Subcutaneous adipose tissue (tissue), 4 donors: ENCODE measurements around the gene IFNGR1. TPM values are rescaled to one million over a fixed set of nuclear protein-coding genes. Genes with fewer than 3 reads are reported as not detected.

Source experiments
- total RNA-seq, 4 donors: library from RNA; depleted of rRNA; stranded (reverse); fragments of >200 nt; gene quantifications; one replicate each; pipeline ENCODE4 v1.1.0, GENCODE V29; 2016
- TF ChIP-seq, protein P1 (sequence below): fragments of 450-650 bp; IDR thresholded peaks from one replicate; pipeline ENCODE4 v1.5.1; 2016; ENCODE audit warnings: low read depth, mild to moderate bottlenecking, control low read depth, antibody characterized with exemption, moderate library complexity

IFNGR1 gene
- total RNA-seq, 4 donors from 2014 or later, result 174 to 297 (median 208) TPM

DNA sequence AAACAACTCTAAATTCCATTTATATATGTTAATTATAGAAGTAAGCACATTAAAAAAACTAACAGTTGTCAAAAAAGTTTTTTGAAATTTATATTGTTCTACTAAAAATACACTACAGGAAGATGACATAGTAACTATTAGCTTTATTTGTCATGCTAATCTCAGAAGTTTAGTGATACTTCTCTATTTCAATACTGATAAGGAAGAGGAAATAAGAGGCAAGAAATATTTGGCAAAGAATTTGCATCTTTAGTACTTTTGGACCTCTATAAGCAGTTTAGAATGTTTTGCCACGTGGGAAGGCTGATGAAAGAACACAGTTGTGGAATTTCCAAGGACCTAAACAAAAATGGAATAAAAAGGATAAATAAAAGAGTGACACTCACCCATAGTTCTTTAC lies 12.6 kb downstream of the IFNGR1 start:
- TF ChIP-seq, protein P1, sequence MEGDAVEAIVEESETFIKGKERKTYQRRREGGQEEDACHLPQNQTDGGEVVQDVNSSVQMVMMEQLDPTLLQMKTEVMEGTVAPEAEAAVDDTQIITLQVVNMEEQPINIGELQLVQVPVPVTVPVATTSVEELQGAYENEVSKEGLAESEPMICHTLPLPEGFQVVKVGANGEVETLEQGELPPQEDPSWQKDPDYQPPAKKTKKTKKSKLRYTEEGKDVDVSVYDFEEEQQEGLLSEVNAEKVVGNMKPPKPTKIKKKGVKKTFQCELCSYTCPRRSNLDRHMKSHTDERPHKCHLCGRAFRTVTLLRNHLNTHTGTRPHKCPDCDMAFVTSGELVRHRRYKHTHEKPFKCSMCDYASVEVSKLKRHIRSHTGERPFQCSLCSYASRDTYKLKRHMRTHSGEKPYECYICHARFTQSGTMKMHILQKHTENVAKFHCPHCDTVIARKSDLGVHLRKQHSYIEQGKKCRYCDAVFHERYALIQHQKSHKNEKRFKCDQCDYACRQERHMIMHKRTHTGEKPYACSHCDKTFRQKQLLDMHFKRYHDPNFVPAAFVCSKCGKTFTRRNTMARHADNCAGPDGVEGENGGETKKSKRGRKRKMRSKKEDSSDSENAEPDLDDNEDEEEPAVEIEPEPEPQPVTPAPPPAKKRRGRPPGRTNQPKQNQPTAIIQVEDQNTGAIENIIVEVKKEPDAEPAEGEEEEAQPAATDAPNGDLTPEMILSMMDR, result no peak

DNA sequence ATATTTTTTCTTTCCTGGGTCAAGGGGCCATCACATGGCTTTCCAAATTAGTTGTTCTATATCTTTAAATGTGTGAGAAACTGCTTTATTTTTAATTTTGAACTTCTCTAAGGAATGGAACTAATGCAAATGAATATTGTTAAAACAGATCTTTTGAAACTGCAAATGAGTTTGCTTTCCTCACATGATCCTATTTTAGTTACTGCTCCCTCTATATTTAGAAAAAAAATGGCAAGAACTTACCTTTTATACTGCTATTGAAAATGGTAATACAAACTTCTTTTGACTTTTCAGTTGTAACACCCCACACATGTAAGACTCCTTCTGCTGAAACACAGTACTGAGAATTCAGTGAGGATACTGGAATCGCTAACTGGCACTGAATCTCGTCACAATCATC lies 15.9 kb downstream of the IFNGR1 start:
- TF ChIP-seq, protein P1, result no peak

DNA sequence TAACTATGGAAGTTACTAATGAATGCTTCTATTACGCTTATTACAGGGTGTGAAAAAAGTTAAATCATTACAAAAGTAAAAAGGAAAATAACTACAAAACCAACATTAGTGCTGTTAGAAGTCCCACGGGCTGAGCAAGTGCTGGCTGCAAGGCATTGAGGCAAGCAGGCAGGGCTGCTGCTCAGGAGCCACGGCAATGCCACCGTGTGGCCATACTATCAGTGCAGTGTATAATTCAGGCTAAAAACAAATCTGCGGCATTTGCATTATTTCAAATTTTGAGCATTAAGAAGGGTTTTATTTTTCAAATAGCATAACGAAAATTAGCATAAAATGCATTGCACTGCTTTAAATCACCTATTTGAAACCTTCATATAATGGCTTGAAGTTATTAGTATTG lies 17.1 kb downstream of the IFNGR1 start:
- TF ChIP-seq, protein P1, result no peak

DNA sequence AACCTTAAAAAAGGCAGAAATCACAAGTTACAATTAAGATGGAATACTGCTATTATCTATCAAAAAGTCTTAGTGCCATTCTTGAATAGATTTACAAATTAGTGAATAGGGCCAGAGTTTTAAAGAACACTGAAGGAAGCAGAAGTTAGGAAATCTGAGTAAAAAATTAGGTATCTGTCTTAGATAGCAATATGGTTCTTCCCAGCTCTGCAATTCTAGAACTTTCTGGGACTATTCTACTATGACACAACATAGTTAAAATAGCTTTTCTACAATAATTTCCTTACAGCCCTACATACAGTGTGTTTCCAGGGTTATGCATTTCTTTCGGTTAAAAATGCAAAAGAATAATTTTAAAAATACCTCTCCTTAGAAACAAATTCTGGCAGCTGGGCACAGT lies 18.2 kb downstream of the IFNGR1 start:
- TF ChIP-seq, protein P1, result no peak

DNA sequence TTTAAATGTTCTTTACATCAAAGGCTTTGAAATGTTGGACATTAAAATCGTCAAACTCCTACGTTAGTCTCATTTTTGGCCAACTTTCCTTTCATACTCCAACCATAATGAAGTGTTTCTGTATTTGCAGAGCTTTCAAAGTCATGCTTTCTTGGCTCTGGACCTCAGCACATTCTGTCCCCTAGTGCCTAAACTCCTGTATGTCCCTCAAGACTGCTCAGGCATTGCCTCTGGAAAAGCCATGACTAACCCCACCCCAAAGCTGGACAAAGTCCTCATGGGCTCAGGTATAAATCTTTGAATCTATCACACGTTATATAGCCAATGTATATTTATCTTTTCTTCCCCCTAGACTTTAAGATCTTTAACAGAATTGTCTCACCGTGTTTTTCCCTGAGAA lies 18.9 kb downstream of the IFNGR1 start:
- TF ChIP-seq, protein P1, result no peak

DNA sequence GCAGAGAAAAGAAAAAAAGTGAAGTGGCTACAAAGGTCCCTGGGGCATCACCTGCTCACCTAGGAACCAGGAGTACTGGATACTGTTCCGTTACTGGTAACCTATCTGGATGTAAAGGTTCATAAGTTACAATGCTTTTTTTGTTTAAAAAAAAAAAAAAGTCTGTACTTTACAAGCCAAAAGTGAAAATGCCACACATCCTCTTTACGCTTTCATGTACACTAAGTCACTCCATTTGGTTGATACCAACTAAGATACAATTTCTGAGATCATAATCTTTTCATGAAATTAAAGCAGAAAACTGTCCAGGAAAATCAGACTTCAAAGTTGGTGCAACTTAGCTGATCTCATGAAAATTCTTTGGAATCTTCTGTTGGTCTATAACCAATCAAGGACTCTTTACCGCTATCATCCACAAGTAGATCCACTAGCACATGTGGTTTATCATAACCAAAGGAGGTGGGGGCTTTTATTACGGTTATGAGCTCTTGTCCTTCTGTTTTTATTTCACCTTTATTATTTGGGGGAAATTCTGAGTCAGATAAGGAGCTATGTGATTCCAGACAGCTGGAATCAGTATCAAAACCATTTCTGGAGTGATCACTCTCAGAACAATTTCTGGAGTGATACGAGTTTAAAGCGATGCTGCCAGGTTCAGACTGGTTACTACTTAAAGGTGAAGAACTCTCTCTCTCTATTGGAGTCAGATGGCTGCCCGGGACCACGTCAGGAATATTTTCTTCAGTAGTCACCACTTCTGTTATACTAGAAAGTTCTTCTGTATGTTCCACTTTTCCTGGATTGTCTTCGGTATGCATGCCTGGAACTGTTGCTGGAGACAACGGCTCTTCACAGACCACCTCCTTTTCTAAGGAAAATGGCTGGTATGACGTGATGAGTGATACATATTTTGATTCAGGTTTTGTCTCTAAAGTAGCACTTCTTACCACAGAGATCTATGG lies 21.2 kb downstream of the IFNGR1 start:
- TF ChIP-seq, protein P1, result no peak

DNA sequence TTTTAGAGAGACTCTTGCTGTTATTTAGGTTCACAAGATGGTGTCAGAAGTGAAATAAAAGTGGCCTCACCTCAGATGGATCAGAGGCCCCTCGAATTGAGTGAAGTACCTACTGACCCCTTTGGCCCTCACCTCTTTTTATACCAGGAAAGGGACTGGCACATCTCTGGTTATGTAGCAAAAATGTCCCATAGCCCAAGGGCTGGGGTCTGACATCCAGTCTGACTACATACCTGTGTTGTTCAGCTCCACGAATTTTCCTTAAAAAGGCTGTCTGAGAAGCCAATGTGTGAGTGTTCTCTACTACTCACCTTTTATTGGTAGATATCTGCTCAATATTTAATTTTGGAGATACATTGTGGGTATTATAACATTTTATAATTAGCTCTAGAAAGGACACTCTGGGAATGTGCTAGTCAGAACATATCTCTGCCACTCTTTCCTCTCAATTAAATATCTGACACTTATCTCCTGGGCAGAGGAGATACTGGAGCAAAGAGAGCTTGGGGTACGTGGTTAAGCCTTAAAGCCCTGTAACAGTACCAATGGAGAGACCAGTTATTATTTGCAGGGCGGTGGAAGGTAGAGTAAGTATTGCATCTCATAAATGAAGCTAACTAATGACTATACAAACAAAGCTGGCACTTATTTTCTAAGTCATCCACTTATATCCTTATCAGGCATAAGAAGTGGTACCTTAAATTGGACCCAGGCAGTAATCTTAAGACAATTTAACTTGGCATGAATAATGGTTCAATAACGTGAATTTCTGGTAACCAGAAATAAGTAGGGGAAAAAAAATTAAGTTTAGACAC lies 25.7 kb downstream of the IFNGR1 start:
- TF ChIP-seq, protein P1, result no peak
